AG09319 (cell line): Measurements from ENCODE around the gene HOXB7.

Source experiments
- DNase-seq: peaks from one replicate; pipeline ENCODE4 v3.0.0-alpha.2; 2010; ENCODE audit warnings: low read depth; ENCODE audit errors: extremely low read depth
- CTCF ChIP-seq: IDR thresholded peaks from 2 replicates; pipeline ENCODE4 v1.5.1; 2011; ENCODE audit warnings: low read depth, mild to moderate bottlenecking, inconsistent platforms, low read length, moderate library complexity

HOXB7 gene

GRCh38 chr17:48629411-48629759 lies 18.6 kb upstream of the HOXB7 start:
- no peak for TF ChIP-seq CTCF

GRCh38 chr17:48628649-48629410 lies 18.0 kb upstream of the HOXB7 start:
- DNase-seq: no peak
- no peak for TF ChIP-seq CTCF

More at GRCh38 chr17:48629411-48629759, 18.6 kb upstream of the HOXB7 start:
- no peak for DNase-seq

- no peak for TF ChIP-seq CTCF
- DNase-seq: no peak
Measured at GRCh38 chr17:48627623-48628521, 17.1 kb upstream of the HOXB7 start.

GRCh38 chr17:48627118-48627597 lies 16.3 kb upstream of the HOXB7 start:
- DNase-seq: no peak
- no peak for TF ChIP-seq CTCF

GRCh38 chr17:48626245-48627117 lies 15.7 kb upstream of the HOXB7 start, which contains the start of gene HOXB9:
TSS of gene HOXB9 (minus strand) at chr17:48626358. CDS start at chr17:48626269, 89 bp downstream.
- no peak for DNase-seq
- TF ChIP-seq CTCF: no peak

- DNase-seq: no peak
- no peak for TF ChIP-seq CTCF
Measured at GRCh38 chr17:48625495-48626244, 14.9 kb upstream of the HOXB7 start.
